Activated naive CD8-positive, alpha-beta T cell treated with anti-CD3 and anti-CD28 coated beads, Interleukin-2, amount 50 U/mL, for 24 hours (primary cell): Measurements from ENCODE around the gene CBX4.
"Not testable (repeated sequence)": the region's sequence is repeated elsewhere in the genome, so short reads cannot be mapped to it uniquely, and the experiment has no call there.

Experiments used
- ATAC-seq: fragments of 150-1000 bp; cut with Tn5 transposase; one replicate; pipeline ENCODE4 v1.10.0; 2021
- DNase-seq: peaks from one replicate; pipeline ENCODE4 v3.0.0; 2021
- H3K27ac Mint-ChIP-seq: one replicate; pipeline ENCODE4 v1.8.0; 2021; ENCODE audit warnings: mild to moderate bottlenecking, mixed read lengths
- H3K27me3 Mint-ChIP-seq: one replicate; pipeline ENCODE4 v1.8.0; 2021; ENCODE audit warnings: mixed read lengths
- H3K36me3 Mint-ChIP-seq: one replicate; pipeline ENCODE4 v1.8.0; 2021; ENCODE audit warnings: low read depth, mixed read lengths
- H3K4me1 Mint-ChIP-seq: one replicate; pipeline ENCODE4 v1.8.0; 2021; ENCODE audit warnings: mixed read lengths
- H3K4me3 Mint-ChIP-seq: one replicate; pipeline ENCODE4 v1.8.0; 2021; ENCODE audit warnings: mild to moderate bottlenecking, moderate library complexity, mixed read lengths
- H3K9me3 Mint-ChIP-seq: one replicate; pipeline ENCODE4 v1.8.0; 2021; ENCODE audit warnings: mixed read lengths

CBX4 gene

GRCh38 chr17:79865351-79866210 is 26.3 kb upstream of the CBX4 start:
- Mint-ChIP-seq H3K27ac (no peak overlapping the region), H3K4me1 (peaks cover 6% of the 10 kb centered on the region), H3K4me3 (no peak overlapping the region), H3K36me3 (no peaks in the 10 kb centered on the region), H3K9me3 (no peaks in the 10 kb centered on the region), H3K27me3 (peaks cover 12% of the 10 kb centered on the region)
- DNase-seq (no peak), ATAC-seq (peak; percentile 29)

GRCh38 chr17:79864617-79865250 is 25.5 kb upstream of the CBX4 start:
- H3K4me1 Mint-ChIP-seq: peaks cover 6% of the 10 kb centered on the region
- ATAC-seq: no peak
- DNase-seq: no peak
- no peak overlapping the region for H3K27ac Mint-ChIP-seq
- no peak overlapping the region for H3K4me3 Mint-ChIP-seq
- no peaks in the 10 kb centered on the region for H3K9me3 Mint-ChIP-seq
- no peaks in the 10 kb centered on the region for H3K36me3 Mint-ChIP-seq
- peaks cover 12% of the 10 kb centered on the region for H3K27me3 Mint-ChIP-seq

- no peaks in the 10 kb centered on the region for H3K9me3 Mint-ChIP-seq
Observed at GRCh38 chr17:79864147-79864546, 24.9 kb upstream of the CBX4 start.

GRCh38 chr17:79862771-79863440 is 23.7 kb upstream of the CBX4 start:
- ATAC-seq (no peak), DNase-seq (no peak)
- no peaks in the 10 kb centered on the region for H3K36me3 Mint-ChIP-seq
- no peak overlapping the region for H3K27ac Mint-ChIP-seq
- no peaks in the 10 kb centered on the region for H3K9me3 Mint-ChIP-seq
- peaks cover 14% of the 10 kb centered on the region for H3K27me3 Mint-ChIP-seq
- peaks cover 6% of the 10 kb centered on the region for H3K4me1 Mint-ChIP-seq
- H3K4me3 Mint-ChIP-seq: no peak overlapping the region

More at GRCh38 chr17:79864147-79864546, 24.9 kb upstream of the CBX4 start:
- peaks cover 6% of the 10 kb centered on the region for H3K4me1 Mint-ChIP-seq
- no peak overlapping the region for H3K4me3 Mint-ChIP-seq
- H3K27me3 Mint-ChIP-seq: peaks cover 12% of the 10 kb centered on the region
- H3K27ac Mint-ChIP-seq: no peak overlapping the region
- ATAC-seq (no peak), DNase-seq (no peak)
- H3K36me3 Mint-ChIP-seq: no peaks in the 10 kb centered on the region

- Mint-ChIP-seq H3K27ac (no peak overlapping the region), H3K4me3 (no peak overlapping the region), H3K9me3 (no peaks in the 10 kb centered on the region), H3K27me3 (peaks cover 14% of the 10 kb centered on the region), H3K36me3 (no peaks in the 10 kb centered on the region), H3K4me1 (peaks cover 4% of the 10 kb centered on the region)
- ATAC-seq (no peak), DNase-seq (no peak)
Observed at GRCh38 chr17:79862238-79862637, 23.0 kb upstream of the CBX4 start.

- peaks cover 17% of the 10 kb centered on the region for H3K27me3 Mint-ChIP-seq
- H3K9me3 Mint-ChIP-seq: no peaks in the 10 kb centered on the region
- H3K36me3 Mint-ChIP-seq: no peaks in the 10 kb centered on the region
- DNase-seq (no peak), ATAC-seq (no peak)
- H3K4me1 Mint-ChIP-seq: peaks cover 2% of the 10 kb centered on the region
- H3K4me3 Mint-ChIP-seq: no peak overlapping the region
- no peak overlapping the region for H3K27ac Mint-ChIP-seq
Observed at GRCh38 chr17:79861413-79862216, 22.4 kb upstream of the CBX4 start.

- Mint-ChIP-seq H3K36me3 (no peaks in the 10 kb centered on the region), H3K4me3 (no peak overlapping the region), H3K4me1 (peaks cover 2% of the 10 kb centered on the region), H3K27me3 (peaks cover 20% of the 10 kb centered on the region), H3K27ac (no peak overlapping the region), H3K9me3 (no peaks in the 10 kb centered on the region)
- DNase-seq (no peak), ATAC-seq (no peak)
Observed at GRCh38 chr17:79859676-79860615, 20.7 kb upstream of the CBX4 start.

GRCh38 chr17:79857095-79857494 is 17.9 kb upstream of the CBX4 start:
- H3K4me1 Mint-ChIP-seq: peaks cover 5% of the 10 kb centered on the region
- no peaks in the 10 kb centered on the region for H3K36me3 Mint-ChIP-seq
- DNase-seq (no peak), ATAC-seq (no peak)
- H3K9me3 Mint-ChIP-seq: no peaks in the 10 kb centered on the region
- H3K27ac Mint-ChIP-seq: no peak overlapping the region
- peaks cover 15% of the 10 kb centered on the region for H3K27me3 Mint-ChIP-seq
- no peak overlapping the region for H3K4me3 Mint-ChIP-seq

- H3K36me3 Mint-ChIP-seq: no peaks in the 10 kb centered on the region
- no peak for DNase-seq
- H3K27ac Mint-ChIP-seq: no peak overlapping the region
- peaks cover 8% of the 10 kb centered on the region for H3K4me1 Mint-ChIP-seq
- H3K27me3 Mint-ChIP-seq: peaks cover 9% of the 10 kb centered on the region
- no peak overlapping the region for H3K4me3 Mint-ChIP-seq
- no peaks in the 10 kb centered on the region for H3K9me3 Mint-ChIP-seq
- ATAC-seq: no peak
Observed at GRCh38 chr17:79855331-79856124, 16.3 kb upstream of the CBX4 start.

- DNase-seq: no peak
- no peaks in the 10 kb centered on the region for H3K36me3 Mint-ChIP-seq
- H3K27me3 Mint-ChIP-seq: peaks cover 10% of the 10 kb centered on the region
- no peaks in the 10 kb centered on the region for H3K9me3 Mint-ChIP-seq
- ATAC-seq: no peak
- no peak overlapping the region for H3K27ac Mint-ChIP-seq
- peaks cover 9% of the 10 kb centered on the region for H3K4me1 Mint-ChIP-seq
- no peak overlapping the region for H3K4me3 Mint-ChIP-seq
Observed at GRCh38 chr17:79854080-79855060, 15.1 kb upstream of the CBX4 start.

- not testable (repeated sequence) for H3K4me3 Mint-ChIP-seq, H3K27ac Mint-ChIP-seq, H3K4me1 Mint-ChIP-seq, H3K36me3 Mint-ChIP-seq, H3K27me3 Mint-ChIP-seq, DNase-seq, H3K9me3 Mint-ChIP-seq, ATAC-seq
Observed at GRCh38 chr17:79853168-79853567, 13.9 kb upstream of the CBX4 start.

- no peak overlapping the region for H3K27ac Mint-ChIP-seq
- peak overlapping the region; percentile 56 for H3K4me3 Mint-ChIP-seq
- H3K9me3 Mint-ChIP-seq: no peaks in the 10 kb centered on the region
- peaks cover 11% of the 10 kb centered on the region for H3K27me3 Mint-ChIP-seq
- DNase-seq (no peak), ATAC-seq (no peak)
- H3K36me3 Mint-ChIP-seq: no peaks in the 10 kb centered on the region
- H3K4me1 Mint-ChIP-seq: peaks cover 9% of the 10 kb centered on the region
Observed at GRCh38 chr17:79852748-79853147, 13.5 kb upstream of the CBX4 start.
